IPS-15b (cell line): Measurements from ENCODE around the gene KRT34.
"Not testable (repeated sequence)": the region's sequence is repeated elsewhere in the genome, so short reads cannot be mapped to it uniquely, and the experiment has no call there.

Experiments used
- H3K27me3 ChIP-seq: one replicate; pipeline ENCODE4 v1.6.1; 2013; ENCODE audit warnings: low read length; ENCODE audit not compliant: control insufficient read depth, insufficient read depth
- H3K36me3 ChIP-seq: one replicate; pipeline ENCODE4 v1.6.1; 2013; ENCODE audit warnings: low read length; ENCODE audit not compliant: control insufficient read depth, insufficient read depth
- H3K4me1 ChIP-seq: one replicate; pipeline ENCODE4 v1.6.1; 2013; ENCODE audit warnings: mild to moderate bottlenecking, low read length; ENCODE audit not compliant: control insufficient read depth, insufficient read depth
- H3K4me3 ChIP-seq: one replicate; pipeline ENCODE4 v1.5.1; 2013; ENCODE audit warnings: low read depth, low read length
- H3K9ac ChIP-seq: one replicate; pipeline ENCODE4 v1.6.1; 2013; ENCODE audit warnings: low read depth, mild to moderate bottlenecking, low read length
- H3K9me3 ChIP-seq: one replicate; pipeline ENCODE4 v1.6.1; 2013; ENCODE audit warnings: mild to moderate bottlenecking, low read length; ENCODE audit not compliant: control insufficient read depth, insufficient read depth

Gene KRT34

DNA sequence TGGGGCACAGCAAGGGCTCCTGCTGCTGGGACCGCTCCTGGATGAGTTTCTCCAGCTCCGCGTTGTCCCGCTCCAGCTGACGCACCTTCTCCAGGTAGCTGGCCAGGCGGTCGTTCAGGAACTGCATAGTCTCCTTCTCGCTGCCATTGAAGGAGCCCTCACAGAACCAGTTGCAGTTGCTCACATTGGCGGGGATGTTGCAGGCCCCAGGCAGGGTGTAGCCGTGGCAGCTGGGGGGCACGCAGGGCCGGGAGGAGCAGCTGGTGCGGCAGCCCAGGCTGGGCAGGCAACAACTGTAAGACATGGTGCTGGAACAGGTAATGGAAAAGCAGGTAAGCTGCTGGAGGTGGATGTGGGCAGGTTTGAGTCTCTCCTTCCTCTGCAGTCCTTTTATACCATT lies at the start of gene KRT34:
KRT34 (minus strand) TSS at position 364 of the 400 bp plus-strand sequence; CDS start at position 304, 60 bp downstream.
- not testable (repeated sequence) for H3K4me3 ChIP-seq, H3K4me1 ChIP-seq, H3K9me3 ChIP-seq, H3K9ac ChIP-seq, H3K36me3 ChIP-seq, H3K27me3 ChIP-seq

DNA sequence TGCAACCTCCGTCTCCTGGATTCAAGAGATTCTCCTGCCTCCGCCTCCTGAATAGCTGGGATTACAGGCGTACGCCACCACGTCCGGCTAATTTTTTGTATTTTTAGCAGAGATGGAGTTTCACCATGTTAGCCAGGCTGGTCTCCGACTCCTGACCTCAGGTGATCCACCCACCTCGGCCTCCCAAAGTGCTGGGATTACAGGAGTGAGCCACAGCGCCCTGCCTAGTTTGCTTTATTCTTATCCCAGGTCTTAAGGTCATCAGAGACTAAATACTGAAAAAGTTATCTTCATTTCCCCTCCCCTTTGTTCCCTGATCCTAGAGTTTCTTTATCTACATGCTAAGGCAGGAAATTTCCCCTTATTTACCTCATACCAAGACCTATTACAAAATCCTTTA lies 48.3 kb upstream of the KRT34 start:
- H3K4me1 ChIP-seq, H3K4me3 ChIP-seq, H3K9me3 ChIP-seq, H3K9ac ChIP-seq, H3K36me3 ChIP-seq, H3K27me3 ChIP-seq: not testable (repeated sequence)

DNA sequence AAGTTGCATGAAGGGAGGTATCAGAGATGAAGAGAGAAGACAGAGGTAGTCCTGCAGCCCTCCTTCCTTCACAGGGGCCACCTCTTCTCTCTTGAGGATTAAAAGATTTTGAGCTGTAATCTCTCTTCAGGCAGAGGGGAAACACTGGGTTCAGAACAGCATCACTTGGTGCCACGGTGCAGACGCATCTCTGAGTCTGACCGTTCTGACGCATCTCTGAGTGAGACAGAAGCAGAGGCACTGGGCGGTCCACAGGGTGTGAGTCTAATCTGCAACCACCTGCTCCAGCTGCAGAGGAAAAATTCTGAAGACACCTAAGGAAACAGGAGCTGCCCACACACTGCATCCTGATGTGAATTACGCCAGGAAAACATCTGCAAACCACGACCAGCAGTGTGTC lies 47.6 kb upstream of the KRT34 start:
- Histone ChIP-seq H3K9me3 (no peaks in the 10 kb centered on the region), H3K4me3 (no peak overlapping the region), H3K4me1 (no peaks in the 10 kb centered on the region), H3K27me3 (no peaks in the 10 kb centered on the region), H3K9ac (no peak overlapping the region), H3K36me3 (no peaks in the 10 kb centered on the region)

DNA sequence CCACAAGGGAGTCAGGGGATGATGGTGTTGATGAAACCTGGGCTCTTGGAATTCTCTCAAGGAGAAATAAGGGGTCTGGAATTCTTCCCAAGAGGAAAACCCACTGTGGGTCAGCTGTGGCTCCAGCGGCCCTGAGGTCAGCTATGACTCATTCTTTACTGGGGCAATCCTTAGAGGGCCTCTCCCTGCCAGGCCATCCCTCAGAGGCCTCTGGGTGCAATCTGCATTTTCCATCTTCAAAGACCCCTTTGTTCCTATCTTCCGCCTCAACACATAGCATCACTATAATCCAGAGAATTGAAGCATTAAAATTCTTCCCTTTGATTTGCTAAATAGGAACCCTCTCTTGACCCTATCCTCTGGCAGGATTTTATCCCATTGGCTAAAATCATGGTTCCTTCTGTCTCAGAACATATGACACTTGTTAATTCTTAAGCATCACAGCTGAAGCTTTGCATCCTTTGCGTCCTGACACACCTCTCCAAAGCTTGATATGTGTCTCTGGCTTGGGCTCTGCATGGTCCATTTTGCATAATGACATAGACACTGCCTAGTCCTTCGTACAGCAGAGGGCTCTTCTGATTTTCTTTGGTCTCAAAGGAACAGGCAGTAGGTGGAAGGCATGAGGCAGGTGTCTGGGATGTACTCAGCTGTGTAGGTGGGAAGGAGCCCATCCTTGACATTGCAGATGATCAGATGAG lies 46.6 kb upstream of the KRT34 start:
- no peaks in the 10 kb centered on the region for H3K4me1 ChIP-seq
- H3K27me3 ChIP-seq = no peaks in the 10 kb centered on the region

DNA sequence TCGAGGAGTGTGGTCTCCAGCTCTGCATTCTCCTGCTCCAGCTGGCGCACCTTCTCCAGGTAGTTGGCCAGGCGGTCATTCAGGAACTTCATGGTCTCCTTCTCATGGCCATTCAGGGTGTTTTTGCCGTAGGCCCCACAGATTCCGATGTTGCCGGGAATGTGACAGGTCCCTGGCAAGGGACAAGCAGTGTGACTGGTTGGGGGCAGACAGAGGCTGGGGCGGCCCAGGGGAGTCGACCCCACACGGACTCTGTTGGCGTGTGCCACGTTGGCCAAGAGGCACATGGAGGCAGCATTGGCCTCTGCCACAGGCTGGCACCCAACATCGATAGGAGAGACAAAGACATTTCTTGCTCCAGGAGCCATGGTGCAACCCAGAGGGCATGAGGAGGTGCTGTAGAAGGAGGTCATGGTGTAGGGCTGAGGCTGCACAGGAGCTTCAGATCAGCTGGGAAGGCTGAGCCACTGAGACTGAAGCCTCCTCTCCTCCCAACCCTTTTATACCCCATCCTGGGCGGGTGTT lies 42.1 kb upstream of the KRT34 start, which contains the start of gene KRT37:
KRT37 (minus strand) TSS at position 475 of the 525 bp plus-strand sequence; CDS start at position 413, 62 bp downstream.
- Histone ChIP-seq H3K9me3 (no peaks in the 10 kb centered on the region), H3K36me3 (no peaks in the 10 kb centered on the region), H3K4me1 (no peaks in the 10 kb centered on the region), H3K9ac (no peak within 1 kb of the TSS), H3K27me3 (no peaks in the 10 kb centered on the region), H3K4me3 (no peak within 1 kb of the TSS)

More for the DNA sequence above, 46.6 kb upstream of the KRT34 start:
- no peaks in the 10 kb centered on the region for H3K9me3 ChIP-seq
- no peak overlapping the region for H3K4me3 ChIP-seq
- no peak overlapping the region for H3K9ac ChIP-seq
- no peaks in the 10 kb centered on the region for H3K36me3 ChIP-seq

DNA sequence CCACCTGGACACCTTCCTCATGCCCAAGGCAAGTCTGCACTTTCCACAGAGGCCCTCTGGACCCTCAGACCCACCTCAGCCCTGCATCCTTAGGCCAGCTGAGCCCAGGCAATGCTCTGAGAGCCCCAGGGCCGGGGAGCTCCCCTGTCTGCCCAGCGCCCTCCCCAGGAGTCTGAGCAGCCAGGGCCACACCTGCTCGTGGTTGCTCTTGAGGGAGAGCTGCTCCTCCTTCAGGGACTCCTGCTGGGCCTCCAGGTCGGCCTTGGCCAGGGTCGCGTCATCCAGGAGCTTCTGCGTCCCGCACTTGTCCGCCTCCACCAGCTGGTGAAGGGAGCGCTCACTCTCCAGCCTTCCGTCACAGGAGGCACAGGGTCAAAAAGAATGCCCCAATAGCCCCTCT lies 40.5 kb upstream of the KRT34 start:
- not testable (repeated sequence) for H3K4me3 ChIP-seq, H3K36me3 ChIP-seq, H3K9me3 ChIP-seq, H3K9ac ChIP-seq, H3K27me3 ChIP-seq, H3K4me1 ChIP-seq

DNA sequence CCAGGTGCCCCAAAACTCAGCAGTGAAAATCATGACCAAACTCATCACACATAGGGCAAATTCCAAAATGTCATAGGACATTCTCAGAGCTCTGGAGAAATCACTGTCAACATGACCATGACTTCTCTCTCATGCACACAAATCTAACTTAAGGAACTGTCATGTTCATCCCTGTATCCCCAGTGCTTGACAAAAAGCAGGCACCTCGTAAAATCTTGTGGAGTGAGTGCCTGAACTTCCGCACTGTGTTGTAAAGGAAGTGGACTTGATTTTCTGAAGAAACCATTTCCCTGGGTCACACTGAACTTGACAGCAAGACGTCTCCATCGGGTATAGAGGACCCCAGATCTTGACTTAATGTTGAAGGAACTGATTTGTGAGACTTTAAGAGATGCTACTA lies 39.5 kb upstream of the KRT34 start:
- no peaks in the 10 kb centered on the region for H3K9me3 ChIP-seq
- H3K4me3 ChIP-seq = no peak overlapping the region
- no peaks in the 10 kb centered on the region for H3K27me3 ChIP-seq
- H3K4me1 ChIP-seq = no peaks in the 10 kb centered on the region
- H3K36me3 ChIP-seq = no peaks in the 10 kb centered on the region
- H3K9ac ChIP-seq = no peak overlapping the region

DNA sequence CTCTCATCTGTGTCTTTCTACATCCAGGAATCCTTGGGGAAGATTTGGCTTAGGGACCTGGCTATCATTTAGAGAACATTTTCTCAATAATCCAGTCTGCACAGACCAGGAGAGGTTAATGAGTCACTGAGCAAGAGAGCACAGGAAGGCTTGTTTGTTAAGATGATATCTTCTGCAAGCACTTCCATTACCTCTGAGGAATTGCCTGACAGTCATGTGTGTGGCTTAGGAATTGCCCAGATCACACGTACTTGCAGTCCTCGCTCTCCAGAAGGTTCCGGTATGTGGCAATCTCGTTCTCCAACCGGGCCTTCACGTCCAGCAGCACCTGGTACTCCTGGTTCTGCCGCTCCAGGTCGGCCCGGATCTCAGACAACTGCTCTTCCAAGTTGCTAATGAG lies 39.0 kb upstream of the KRT34 start:
- no peak overlapping the region for H3K4me3 ChIP-seq
- H3K4me1 ChIP-seq = no peaks in the 10 kb centered on the region
- H3K9ac ChIP-seq = no peak overlapping the region
- no peaks in the 10 kb centered on the region for H3K27me3 ChIP-seq
- H3K36me3 ChIP-seq = no peaks in the 10 kb centered on the region
- no peaks in the 10 kb centered on the region for H3K9me3 ChIP-seq

DNA sequence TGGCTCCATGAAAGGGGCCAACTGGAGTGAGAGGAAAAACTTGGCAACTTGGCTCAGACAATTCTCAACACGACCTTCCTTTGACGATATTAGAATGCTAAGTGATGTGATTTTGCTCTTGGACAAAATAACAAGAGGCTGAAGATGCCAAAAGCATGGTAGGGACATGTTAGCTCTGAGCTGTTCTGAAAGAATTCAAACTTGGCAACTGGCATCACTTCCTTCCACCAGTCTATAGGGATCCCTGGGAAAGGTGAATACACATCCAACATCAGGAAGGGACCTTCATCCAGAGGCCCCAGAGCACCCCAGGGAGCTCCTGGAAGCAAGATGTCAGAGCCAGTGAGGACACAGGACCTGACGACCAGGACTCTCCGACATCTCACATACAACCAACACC lies 38.0 kb upstream of the KRT34 start:
- H3K9ac ChIP-seq = no peak overlapping the region
- no peak overlapping the region for H3K4me3 ChIP-seq
- no peaks in the 10 kb centered on the region for H3K36me3 ChIP-seq
- H3K9me3 ChIP-seq = no peaks in the 10 kb centered on the region
- no peaks in the 10 kb centered on the region for H3K4me1 ChIP-seq
- no peaks in the 10 kb centered on the region for H3K27me3 ChIP-seq

DNA sequence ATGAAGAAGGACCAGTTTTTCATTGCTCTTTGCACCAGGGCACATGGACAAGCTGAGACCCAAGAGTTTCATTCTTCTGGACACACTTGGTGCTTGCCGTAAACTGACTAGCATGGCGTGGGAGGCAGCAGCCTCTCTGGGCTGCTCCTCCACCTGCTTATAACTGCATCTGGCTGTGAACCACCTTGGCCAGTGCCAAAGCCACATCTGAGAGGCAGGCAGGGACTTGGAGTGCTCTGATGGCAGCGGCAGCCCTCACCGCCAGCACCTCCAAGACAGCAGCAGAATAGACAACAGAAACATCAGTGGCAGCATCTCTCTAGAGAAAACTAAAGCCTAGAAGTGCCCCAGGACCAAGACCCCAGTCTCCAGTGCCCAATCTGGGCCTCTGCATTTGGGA lies 37.6 kb upstream of the KRT34 start:
- H3K27me3 ChIP-seq = no peaks in the 10 kb centered on the region
- no peaks in the 10 kb centered on the region for H3K9me3 ChIP-seq
- no peaks in the 10 kb centered on the region for H3K4me1 ChIP-seq
- no peak overlapping the region for H3K4me3 ChIP-seq
- H3K9ac ChIP-seq = no peak overlapping the region
- H3K36me3 ChIP-seq = no peaks in the 10 kb centered on the region

DNA sequence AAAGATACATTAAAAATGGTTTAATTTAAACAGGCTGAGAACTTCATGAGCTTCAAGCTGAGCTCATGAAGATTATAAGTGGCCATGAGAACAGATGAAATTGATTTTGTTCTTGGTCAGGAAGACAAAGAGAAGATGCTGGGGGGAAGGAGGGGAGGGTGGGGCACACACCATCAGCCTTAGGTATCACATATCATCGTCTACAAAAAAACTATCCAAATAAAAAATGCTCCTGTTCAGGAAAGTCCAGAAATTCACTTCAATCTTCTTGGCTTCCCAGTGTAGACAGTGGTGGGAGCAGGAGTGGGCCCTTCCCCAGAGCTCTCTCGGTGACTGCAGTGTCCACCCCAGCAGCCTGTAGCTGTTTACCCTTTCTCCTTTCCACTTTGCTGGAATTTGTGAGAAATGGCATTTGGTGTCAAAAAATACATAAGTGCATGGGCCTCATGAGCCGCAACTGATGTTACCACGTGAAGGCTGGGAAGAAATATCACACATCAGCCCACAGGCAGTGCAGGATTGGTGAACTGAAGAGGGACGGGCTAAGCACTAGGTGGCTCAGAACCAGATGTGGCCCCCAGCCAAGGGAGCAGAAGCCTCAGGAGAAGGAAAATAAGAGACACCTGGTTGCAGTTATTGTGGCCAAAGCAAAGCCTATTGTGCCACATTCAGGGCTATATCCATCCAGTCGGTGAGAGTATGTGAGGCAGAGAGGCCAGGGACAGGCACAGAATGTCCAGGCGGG lies 36.2 kb upstream of the KRT34 start:
- H3K4me1 ChIP-seq = peaks cover 3% of the 10 kb centered on the region
- no peak overlapping the region for H3K4me3 ChIP-seq
- no peaks in the 10 kb centered on the region for H3K27me3 ChIP-seq
- H3K9me3 ChIP-seq = no peaks in the 10 kb centered on the region
- H3K36me3 ChIP-seq = no peaks in the 10 kb centered on the region
- H3K9ac ChIP-seq = no peak overlapping the region

DNA sequence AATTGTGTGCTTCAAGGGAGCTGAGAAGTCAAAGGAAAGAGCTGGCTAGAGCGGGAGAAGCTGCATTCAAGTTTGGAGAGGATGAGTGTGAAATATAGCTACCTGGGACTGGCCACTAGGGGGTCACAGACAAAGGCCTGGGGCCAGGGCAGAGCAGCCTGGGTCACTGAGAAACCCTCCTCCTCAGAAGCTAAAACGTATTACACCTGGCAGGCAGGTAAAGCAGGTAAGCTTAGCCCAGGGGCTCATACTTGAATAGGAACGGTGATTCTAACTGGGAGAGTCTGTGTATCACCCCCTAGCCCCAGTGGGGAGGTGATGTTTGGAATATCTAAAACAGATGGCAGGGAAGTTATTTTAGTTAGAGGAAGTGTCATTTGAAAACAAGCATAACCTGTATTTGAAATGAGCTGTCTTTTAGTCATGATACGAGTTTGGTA lies 35.5 kb upstream of the KRT34 start:
- Histone ChIP-seq H3K36me3 (no peaks in the 10 kb centered on the region), H3K4me1 (peaks cover 6% of the 10 kb centered on the region), H3K27me3 (no peaks in the 10 kb centered on the region), H3K9ac (no peak overlapping the region), H3K9me3 (no peaks in the 10 kb centered on the region), H3K4me3 (no peak overlapping the region)
